Keratinocyte (primary cell): ENCODE results near the gene ARPIN. TPM values are rescaled to one million over a fixed set of nuclear protein-coding genes. Genes with fewer than 3 reads are reported as not detected.

Experiments used
- DNase-seq: peaks from one replicate; pipeline ENCODE4 v3.0.0-alpha.2; 2011; ENCODE audit warnings: low read depth, missing footprints, low spot score
- FAIRE-seq: peaks from 2 replicates; lab custom pipeline; 2011; peaks lifted over from hg19 to GRCh38; lab: Jason Lieb, UNC
- H2AFZ ChIP-seq: 2 replicates; pipeline ENCODE4 v1.6.0; 2012; ENCODE audit warnings: low read length, control low read depth, inconsistent platforms; ENCODE audit not compliant: control insufficient read depth
- H3K27ac ChIP-seq: 2 replicates; pipeline ENCODE4 v1.5.1; 2011; ENCODE audit warnings: low read length; ENCODE audit not compliant: control insufficient read depth, insufficient read depth
- H3K27me3 ChIP-seq: 3 replicates; pipeline ENCODE4 v1.6.0; 2011; ENCODE audit warnings: low read length; ENCODE audit not compliant: control insufficient read depth, insufficient read depth; ENCODE audit errors: extremely low read depth
- H3K36me3 ChIP-seq, 2 experiments: 2 replicates in 1 of 2; 3 replicates in 1 of 2; pipeline ENCODE4 v1.5.1; 2011; ENCODE audit warnings: low read length in 2 of 2, mild to moderate bottlenecking in 1 of 2; ENCODE audit not compliant: control insufficient read depth in 2 of 2, insufficient read depth in 2 of 2; ENCODE audit errors: extremely low read depth in 1 of 2
- H3K4me1 ChIP-seq: 3 replicates; pipeline ENCODE4 v1.5.1; 2011; ENCODE audit warnings: low read length; ENCODE audit not compliant: control insufficient read depth, insufficient read depth; ENCODE audit errors: extremely low read depth
- H3K4me2 ChIP-seq: 3 replicates; pipeline ENCODE4 v1.6.0; 2011; ENCODE audit warnings: low read depth, low read length; ENCODE audit not compliant: control insufficient read depth, insufficient read depth; ENCODE audit errors: extremely low read depth
- H3K4me3 ChIP-seq, 3 experiments: fragments of 200-600 bp in 1 of 3; sonication (generic) in 1 of 3; 2 replicates in 2 of 3; 3 replicates in 1 of 3; pipeline ENCODE4 v1.5.1; 2011 to 2016; ENCODE audit warnings: low read length in 3 of 3, mild to moderate bottlenecking in 3 of 3, control low read depth in 2 of 3, inconsistent platforms in 1 of 3, low read depth in 1 of 3, mixed read lengths in 1 of 3, mixed run types in 1 of 3, moderate library complexity in 1 of 3; ENCODE audit not compliant: control insufficient read depth in 2 of 3, insufficient read depth in 2 of 3; ENCODE audit errors: extremely low read depth in 1 of 3
- H3K79me2 ChIP-seq: 2 replicates; pipeline ENCODE4 v1.6.0; 2012; ENCODE audit warnings: low read length; ENCODE audit not compliant: control insufficient read depth, insufficient read depth
- H3K9ac ChIP-seq: 3 replicates; pipeline ENCODE4 v1.6.0; 2011; ENCODE audit warnings: low read length; ENCODE audit not compliant: control insufficient read depth, insufficient read depth; ENCODE audit errors: extremely low read depth
- H3K9me1 ChIP-seq: 3 replicates; pipeline ENCODE4 v1.6.0; 2011; ENCODE audit warnings: low read length; ENCODE audit not compliant: control insufficient read depth, insufficient read depth; ENCODE audit errors: extremely low read depth
- H3K9me3 ChIP-seq: 2 replicates; pipeline ENCODE4 v1.5.1; 2012; ENCODE audit warnings: low read depth, low read length; ENCODE audit not compliant: control insufficient read depth
- H4K20me1 ChIP-seq: 3 replicates; pipeline ENCODE4 v1.6.0; 2011; ENCODE audit warnings: low read length; ENCODE audit not compliant: control insufficient read depth, insufficient read depth; ENCODE audit errors: extremely low read depth
- CTCF ChIP-seq, 3 experiments: IDR thresholded peaks in 1 of 3; conservative IDR thresholded peaks in 1 of 3; optimal IDR thresholded peaks in 1 of 3; 2 replicates in 2 of 3; 3 replicates in 1 of 3; pipeline versions ENCODE3 to v1.5.1; 2011; ENCODE audit warnings: low read length in 3 of 3, mild to moderate bottlenecking in 3 of 3, moderate library complexity in 2 of 3, control low read depth in 1 of 3, inconsistent platforms in 1 of 3; ENCODE audit not compliant: insufficient read depth in 2 of 3; ENCODE audit errors: extremely low read depth in 1 of 3
- EZH2 ChIP-seq: IDR thresholded peaks from one replicate; pipeline ENCODE4 v1.6.1; 2012; ENCODE audit warnings: inconsistent platforms, mild to moderate bottlenecking, low read length, moderate library complexity
- dilution Hi-C: fragments of 300-500 bp; cut with MboI; formaldehyde crosslinking; loops from one replicate; pipeline ENCODE4 v1.7.0; 2020; ENCODE audit warnings: low sequenced_read_pairs; ENCODE audit not compliant: extremely low pct_ligation_motif_present
- polyA plus RNA-seq, 5 experiments: library from polyadenylated mRNA; depleted of rRNA in 3 of 5; stranded (reverse) in 3 of 5; stranded (forward) in 1 of 5; unstranded in 1 of 5; fragments of >200 nt; gene quantifications; 1 replicate in 1 of 5; 2 replicates in 3 of 5; 3 replicates in 1 of 5; pipeline versions ENCODE4 v1.2.1 to v1.2.3, GENCODE V29; 2011 to 2012; ENCODE audit warnings: missing spikeins in 2 of 5, low read depth in 1 of 5, low replicate concordance in 1 of 5

The ARPIN gene
- polyA plus RNA-seq, 1 donor (not counting 4 experiments of a cell fraction or from before 2014, with no cell fraction given), result 9.0 TPM

GRCh38 chr15:89937365-89938350, 24.9 kb upstream of the ARPIN start:
- no peaks in the 10 kb centered on the region for H3K36me3 ChIP-seq
- DNase-seq, result no peak
- dilution Hi-C loops, result no loop called here
- H3K4me1 ChIP-seq, result no peaks in the 10 kb centered on the region
- H3K4me2 ChIP-seq, result no peak overlapping the region
- H3K9me1 ChIP-seq, result no peaks in the 10 kb centered on the region
- no peaks in the 10 kb centered on the region for H3K79me2 ChIP-seq
- TF ChIP-seq CTCF (optimal IDR thresholded peaks at IDR 0.05 in 1 of 3, IDR thresholded peaks at IDR 0.05 in 1 of 3, conservative IDR thresholded peaks at IDR 0.05 in 1 of 3; ENCODE audit: extremely low read depth in 1 of 3, insufficient read depth in 2 of 3, low read length in 3 of 3) (no peak), EZH2 (no peak)
- no peaks in the 10 kb centered on the region for H3K9me3 ChIP-seq
- no peak overlapping the region for H2AFZ ChIP-seq
- no peaks in the 10 kb centered on the region for H4K20me1 ChIP-seq
- H3K9ac ChIP-seq, result no peak overlapping the region
- no peak for FAIRE-seq
- H3K27ac ChIP-seq, result no peak overlapping the region
- no peaks in the 10 kb centered on the region for H3K27me3 ChIP-seq
- H3K4me3 ChIP-seq, result no peak overlapping the region

GRCh38 chr15:89936786-89937265, 24.1 kb upstream of the ARPIN start:
- Histone ChIP-seq H3K36me3 (no peaks in the 10 kb centered on the region), H3K9me1 (no peaks in the 10 kb centered on the region), H3K79me2 (no peaks in the 10 kb centered on the region), H3K4me2 (no peak overlapping the region), H3K4me3 (no peak overlapping the region), H2AFZ (no peak overlapping the region), H3K27ac (no peak overlapping the region), H3K9ac (no peak overlapping the region), H3K9me3 (no peaks in the 10 kb centered on the region), H3K27me3 (no peaks in the 10 kb centered on the region), H4K20me1 (no peaks in the 10 kb centered on the region), H3K4me1 (no peaks in the 10 kb centered on the region)
- DNase-seq (no peak), FAIRE-seq (no peak)
- TF ChIP-seq CTCF (optimal IDR thresholded peaks at IDR 0.05 in 1 of 3, IDR thresholded peaks at IDR 0.05 in 1 of 3, conservative IDR thresholded peaks at IDR 0.05 in 1 of 3; ENCODE audit: extremely low read depth in 1 of 3, insufficient read depth in 2 of 3, low read length in 3 of 3) (no peak), EZH2 (no peak)
- dilution Hi-C loops, result no loop called here
